ENCODE measurements around the gene RNF38. TPM values are rescaled to one million over a fixed set of nuclear protein-coding genes. Genes with fewer than 3 reads are reported as not detected.

RNF38 gene
- total and polyA plus RNA-seq, 2 experiments from 2014 or later = 13.7 to 61.9 TPM

DNA sequence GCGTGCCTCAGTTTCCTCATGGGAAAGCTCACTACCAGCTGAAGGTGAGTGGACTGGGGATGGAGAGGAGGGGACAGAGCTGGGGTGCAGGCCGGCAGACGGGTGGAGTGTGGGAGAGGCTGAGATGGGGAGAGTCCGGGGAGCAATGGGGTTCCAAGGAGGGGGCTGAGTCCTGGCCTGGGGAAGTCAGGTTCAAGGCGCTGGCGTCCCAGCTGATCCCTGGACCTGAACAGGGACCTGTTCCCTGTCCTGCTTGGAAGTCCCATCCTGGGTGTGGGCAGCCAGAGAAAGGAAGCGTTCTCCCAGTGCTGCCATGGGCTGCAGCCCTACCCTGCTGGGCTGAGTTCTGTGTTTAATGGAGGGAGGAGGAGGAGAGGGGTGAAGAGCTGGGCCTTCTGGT, 80.9 kb downstream of the RNF38 start:
- DNase-seq (ENCODE audit: low spot score) = no peak
- peak; percentile 42 for ATAC-seq
- Histone ChIP-seq H3K27ac (ENCODE audit: low read depth) (no peak overlapping the region), H3K4me1 (ENCODE audit: insufficient read depth) (peaks cover 17% of the 10 kb centered on the region), H3F3A (replicated peaks; ENCODE audit: low read depth) (no peaks in the 10 kb centered on the region), H3K27me3 (ENCODE audit: insufficient read depth) (no peaks in the 10 kb centered on the region), H3K4me2 (no peak overlapping the region), H2AFZ (peak overlapping the region; percentile 69), H4K20me1 (replicated peaks; ENCODE audit: insufficient read depth) (no peaks in the 10 kb centered on the region), H3K9me2 (ENCODE audit: insufficient read depth) (0 out of 2 replicates have a peak, but pooled peaks cover 3% of the 10 kb centered on the region), H3K79me2 (replicated peaks; ENCODE audit: insufficient read depth) (no peaks in the 10 kb centered on the region), H3K36me3 (ENCODE audit: insufficient read depth) (no peaks in the 10 kb centered on the region), H3K4me3 (no peak overlapping the region)
- Mint-ChIP-seq H3K36me3 (ENCODE audit: low read depth) (no peaks in the 10 kb centered on the region), H3K27me3 (ENCODE audit: insufficient read depth, low read depth, poor library complexity) (peaks cover 3% of the 10 kb centered on the region), H3K4me1 (peaks cover 31% of the 10 kb centered on the region), H3K27ac (no peak overlapping the region), H3K9me3 (peaks cover 4% of the 10 kb centered on the region; the same call in 2 of the 3 replicates), H3K4me3 (no peak overlapping the region)
- TF ChIP-seq NANOG (IDR thresholded peaks at IDR 0.05; ENCODE audit: borderline replicate concordance) (no peak), STAT1 (IDR thresholded peaks at IDR 0.05; ENCODE audit: unreplicated experiment) (no peak), CREB1 (CRISPR knock-in tag; IDR thresholded peaks at IDR 0.05; ENCODE audit: low read depth) (no peak), CTCF (conservative IDR thresholded peaks at IDR 0.05; ENCODE audit: low read depth in 2 of 2) (no peak), EZH2phosphoT487 (IDR thresholded peaks at IDR 0.05; ENCODE audit: unreplicated experiment) (no peak), EZH2 (IDR thresholded peaks at IDR 0.05; ENCODE audit: low read depth, unreplicated experiment) (no peak), POLR2AphosphoS5 (IDR thresholded peaks at IDR 0.05; ENCODE audit: low read depth) (no peak), ZNF114 (CRISPR knock-in tag; IDR thresholded peaks at IDR 0.05) (no peak), JUNB (IDR thresholded peaks at IDR 0.05; ENCODE audit: unreplicated experiment) (no peak), ZNF462 (CRISPR knock-in tag; IDR thresholded peaks at IDR 0.05) (no peak), ZNF331 (CRISPR knock-in tag; IDR thresholded peaks at IDR 0.05; ENCODE audit: low read depth) (no peak)
- TF ChIP-seq, protein P1, sequence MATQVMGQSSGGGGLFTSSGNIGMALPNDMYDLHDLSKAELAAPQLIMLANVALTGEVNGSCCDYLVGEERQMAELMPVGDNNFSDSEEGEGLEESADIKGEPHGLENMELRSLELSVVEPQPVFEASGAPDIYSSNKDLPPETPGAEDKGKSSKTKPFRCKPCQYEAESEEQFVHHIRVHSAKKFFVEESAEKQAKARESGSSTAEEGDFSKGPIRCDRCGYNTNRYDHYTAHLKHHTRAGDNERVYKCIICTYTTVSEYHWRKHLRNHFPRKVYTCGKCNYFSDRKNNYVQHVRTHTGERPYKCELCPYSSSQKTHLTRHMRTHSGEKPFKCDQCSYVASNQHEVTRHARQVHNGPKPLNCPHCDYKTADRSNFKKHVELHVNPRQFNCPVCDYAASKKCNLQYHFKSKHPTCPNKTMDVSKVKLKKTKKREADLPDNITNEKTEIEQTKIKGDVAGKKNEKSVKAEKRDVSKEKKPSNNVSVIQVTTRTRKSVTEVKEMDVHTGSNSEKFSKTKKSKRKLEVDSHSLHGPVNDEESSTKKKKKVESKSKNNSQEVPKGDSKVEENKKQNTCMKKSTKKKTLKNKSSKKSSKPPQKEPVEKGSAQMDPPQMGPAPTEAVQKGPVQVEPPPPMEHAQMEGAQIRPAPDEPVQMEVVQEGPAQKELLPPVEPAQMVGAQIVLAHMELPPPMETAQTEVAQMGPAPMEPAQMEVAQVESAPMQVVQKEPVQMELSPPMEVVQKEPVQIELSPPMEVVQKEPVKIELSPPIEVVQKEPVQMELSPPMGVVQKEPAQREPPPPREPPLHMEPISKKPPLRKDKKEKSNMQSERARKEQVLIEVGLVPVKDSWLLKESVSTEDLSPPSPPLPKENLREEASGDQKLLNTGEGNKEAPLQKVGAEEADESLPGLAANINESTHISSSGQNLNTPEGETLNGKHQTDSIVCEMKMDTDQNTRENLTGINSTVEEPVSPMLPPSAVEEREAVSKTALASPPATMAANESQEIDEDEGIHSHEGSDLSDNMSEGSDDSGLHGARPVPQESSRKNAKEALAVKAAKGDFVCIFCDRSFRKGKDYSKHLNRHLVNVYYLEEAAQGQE (IDR thresholded peaks at IDR 0.05; ENCODE audit: unreplicated experiment) = no peak
- TF ChIP-seq, protein P2, sequence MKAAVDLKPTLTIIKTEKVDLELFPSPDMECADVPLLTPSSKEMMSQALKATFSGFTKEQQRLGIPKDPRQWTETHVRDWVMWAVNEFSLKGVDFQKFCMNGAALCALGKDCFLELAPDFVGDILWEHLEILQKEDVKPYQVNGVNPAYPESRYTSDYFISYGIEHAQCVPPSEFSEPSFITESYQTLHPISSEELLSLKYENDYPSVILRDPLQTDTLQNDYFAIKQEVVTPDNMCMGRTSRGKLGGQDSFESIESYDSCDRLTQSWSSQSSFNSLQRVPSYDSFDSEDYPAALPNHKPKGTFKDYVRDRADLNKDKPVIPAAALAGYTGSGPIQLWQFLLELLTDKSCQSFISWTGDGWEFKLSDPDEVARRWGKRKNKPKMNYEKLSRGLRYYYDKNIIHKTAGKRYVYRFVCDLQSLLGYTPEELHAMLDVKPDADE (IDR thresholded peaks at IDR 0.05) = no peak

All from GM23338 (cell line).